Gastrocnemius medialis (tissue), 4 donors: ENCODE data around the gene WDR89.

Experiments
- CTCF ChIP-seq, 5 experiments: fragments of 450-650 bp in 3 of 5; fragments of 200-600 bp in 2 of 5; sonication (generic) in 2 of 5; IDR thresholded peaks in 4 of 5; conservative IDR thresholded peaks in 1 of 5; 1 replicate in 4 of 5; 2 replicates in 1 of 5; pipeline ENCODE4 v1.5.1; 2016 to 2019; ENCODE audit warnings: antibody characterized with exemption in 5 of 5, mild to moderate bottlenecking in 3 of 5, moderate library complexity in 3 of 5
- POLR2A ChIP-seq, 2 donors: fragments of 450-650 bp; IDR thresholded peaks; one replicate each; pipeline ENCODE4 v1.6.1; 2017; ENCODE audit warnings: antibody characterized with exemption in 2 of 2, mild to moderate bottlenecking in 2 of 2, moderate library complexity in 2 of 2

- TF ChIP-seq CTCF (IDR thresholded peaks at IDR 0.05 in 4 of 5, conservative IDR thresholded peaks at IDR 0.05 in 1 of 5) (peak; percentile 90 to 92 (median 91)), POLR2A (IDR thresholded peaks at IDR 0.05) (peak; percentile 41 to 62)
Observed at GRCh38 chr14:63641473-63642228, at the start of gene WDR89.
